PC-9 (cell line): ENCODE results near the gene DNMBP.
A peak's percentile ranks its signal among the peaks of the same experiment; 100 is the strongest.

Experiments used
- CTCF ChIP-seq: fragments of 200-600 bp; sonication (generic); conservative IDR thresholded peaks from 2 replicates; pipeline ENCODE4 v1.6.1; 2017; ENCODE audit warnings: mixed run types, antibody characterized with exemption, mild to moderate bottlenecking, moderate library complexity
- EZH2 ChIP-seq: fragments of 200-600 bp; sonication (generic); IDR thresholded peaks from 2 replicates; pipeline ENCODE4 v1.8.0; 2017; ENCODE audit warnings: antibody characterized with exemption, low read depth

GRCh38 chr10:99973190-99973589, 36.6 kb downstream of the DNMBP start:
- no peak for TF ChIP-seq EZH2
- peak; percentile 39; the same call in 1 of the 2 replicates for TF ChIP-seq CTCF
